Activated CD4-positive, alpha-beta T cell treated with anti-CD3 and anti-CD28 coated beads, Interleukin-2, amount 50 U/mL, for 1 hour (primary cell): ENCODE measurements around the gene B3GNT7.

Source experiments
- DNase-seq: peaks from one replicate; pipeline ENCODE4 v3.0.0-alpha.2; 2020

The B3GNT7 gene

DNA sequence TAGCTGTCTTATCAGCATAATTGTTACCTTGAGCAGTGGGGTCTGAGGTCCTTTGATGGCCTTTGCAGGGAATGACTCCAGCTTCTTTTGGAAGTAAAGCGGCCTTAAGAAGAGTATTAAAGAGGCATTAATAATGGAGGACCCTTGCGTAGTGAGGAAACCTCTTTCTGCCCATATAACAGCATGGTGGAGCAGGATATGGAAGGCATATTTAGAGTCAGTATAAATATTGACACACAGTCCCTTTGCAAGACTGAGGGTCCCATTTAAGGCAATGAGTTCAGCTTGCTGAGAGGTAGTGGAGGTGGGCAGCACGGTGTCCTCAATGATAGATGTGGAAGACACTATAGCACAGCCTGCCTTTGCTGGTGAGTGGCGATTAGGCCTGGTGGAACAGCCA lies 36.1 kb downstream of the B3GNT7 start:
- DNase-seq: no peak

DNA sequence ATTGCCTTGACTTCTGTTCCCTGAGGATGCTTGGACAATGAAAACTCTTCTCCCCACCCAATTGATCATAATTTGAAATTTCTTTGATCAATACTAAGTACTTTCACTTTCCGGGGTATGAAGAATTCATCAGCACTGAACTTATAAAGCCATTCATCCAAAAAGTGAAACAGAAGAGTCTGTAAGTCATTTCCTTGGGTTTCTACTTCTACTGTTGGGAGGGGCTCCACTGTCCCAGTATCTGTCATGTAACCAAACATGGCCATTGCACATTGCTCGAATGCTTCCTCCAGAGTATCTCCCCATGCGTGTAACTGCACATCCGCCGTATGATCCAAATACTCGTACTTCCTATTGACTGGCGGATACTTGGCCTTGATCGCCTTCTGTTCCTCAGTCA lies 38.5 kb downstream of the B3GNT7 start:
- DNase-seq: no peak

DNA sequence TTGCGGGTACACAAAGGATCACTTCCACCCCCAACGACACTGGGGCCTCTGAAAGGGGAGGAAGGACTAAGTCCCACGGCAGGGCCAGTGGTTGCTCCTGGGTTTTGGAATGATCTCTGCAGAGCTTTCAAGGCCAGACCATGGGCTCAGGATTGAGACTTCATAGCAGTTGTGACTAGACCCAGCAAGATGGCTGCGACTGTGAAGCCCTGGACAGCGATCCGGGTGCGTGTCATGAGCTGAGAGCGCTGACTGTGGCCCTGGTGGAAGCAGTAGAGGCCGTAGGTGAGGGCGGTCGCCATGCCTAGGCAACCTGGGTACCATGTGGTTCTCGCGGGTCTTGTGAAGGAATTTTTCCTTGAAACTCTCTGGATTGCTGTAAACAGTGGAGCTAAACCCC lies 41.4 kb downstream of the B3GNT7 start:
- no peak for DNase-seq

DNA sequence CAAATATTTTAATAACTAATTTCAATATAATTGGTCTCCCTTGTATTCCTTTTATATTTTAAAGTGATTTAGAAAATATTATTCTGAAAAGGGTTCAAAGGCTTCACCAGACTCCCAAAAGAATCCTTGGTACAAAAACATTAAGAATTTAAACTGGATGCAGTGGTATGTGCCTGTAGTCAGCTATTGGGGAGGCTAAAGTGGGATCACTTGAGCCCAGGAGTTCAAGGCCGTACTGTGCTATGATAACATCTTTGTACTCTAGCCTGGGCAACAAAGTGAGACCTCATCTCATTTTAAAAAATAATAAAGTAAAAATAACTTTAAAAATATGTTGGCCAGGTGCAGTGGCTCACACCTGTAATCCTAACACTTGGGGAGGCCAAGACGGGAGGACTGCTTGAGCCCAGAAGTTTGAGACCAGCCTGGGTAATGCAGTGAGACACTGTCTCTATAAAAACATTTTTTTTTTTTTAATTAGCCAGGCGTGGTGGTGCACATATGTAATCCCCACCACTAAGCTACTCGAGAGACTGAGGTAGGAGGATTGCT lies 54.1 kb downstream of the B3GNT7 start:
- no peak for DNase-seq

DNA sequence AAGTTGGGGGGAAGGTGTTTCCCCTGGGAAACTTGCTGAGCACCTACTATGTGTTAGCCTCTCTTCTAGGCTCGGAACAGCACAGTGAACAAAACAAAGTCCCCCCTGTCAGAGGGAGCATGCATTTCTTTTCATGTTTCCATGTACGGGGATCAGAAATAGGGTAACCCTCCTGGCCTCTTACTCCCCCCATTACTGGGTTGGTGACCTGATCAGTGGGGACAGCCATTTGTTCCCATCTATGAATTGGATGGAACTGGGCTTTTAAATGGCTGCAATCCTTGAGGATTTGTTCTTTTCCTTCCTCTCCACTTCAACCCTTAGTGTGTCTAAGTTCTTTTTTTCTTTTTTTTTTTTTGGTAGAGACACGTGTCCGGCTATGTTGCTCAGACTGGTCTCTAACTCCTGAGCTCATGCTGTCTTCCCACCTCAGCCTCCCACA lies 55.1 kb downstream of the B3GNT7 start:
- DNase-seq: no peak
